Osteoblast (primary cell): Measurements from ENCODE around the gene ZFPM1. TPM values are rescaled to one million over a fixed set of nuclear protein-coding genes. Genes with fewer than 3 reads are reported as not detected.

Experiments used
- DNase-seq: peaks from one replicate; pipeline ENCODE4 v3.0.0; 2011; ENCODE audit warnings: low spot score, mixed read lengths; ENCODE audit not compliant: insufficient read length; ENCODE audit errors: missing footprints
- H2AFZ ChIP-seq: 2 replicates; pipeline ENCODE4 v1.6.0; 2011; ENCODE audit warnings: mild to moderate bottlenecking, low read length
- H3K27ac ChIP-seq: 2 replicates; pipeline ENCODE4 v1.5.1; 2011; ENCODE audit warnings: mild to moderate bottlenecking, low read depth, low read length, moderate library complexity
- H3K27me3 ChIP-seq: 2 replicates; pipeline ENCODE4 v1.6.0; 2012; ENCODE audit warnings: mild to moderate bottlenecking, control low read depth, inconsistent platforms, low read length, moderate library complexity; ENCODE audit not compliant: insufficient read depth
- H3K36me3 ChIP-seq: 2 replicates; pipeline ENCODE4 v1.5.1; 2011; ENCODE audit warnings: mild to moderate bottlenecking, low read length, control low read depth, moderate library complexity; ENCODE audit not compliant: insufficient read depth
- H3K4me1 ChIP-seq: 2 replicates; pipeline ENCODE4 v1.5.1; 2011; ENCODE audit warnings: mild to moderate bottlenecking, low read length, control low read depth, moderate library complexity; ENCODE audit not compliant: insufficient read depth
- H3K4me2 ChIP-seq: 2 replicates; pipeline ENCODE4 v1.6.0; 2011; ENCODE audit warnings: mild to moderate bottlenecking, low read length; ENCODE audit not compliant: insufficient read depth
- H3K4me3 ChIP-seq: fragments of 200-600 bp; sonication (generic); 3 replicates; pipeline ENCODE4 v1.5.1; 2012; ENCODE audit warnings: mild to moderate bottlenecking, low read length, inconsistent platforms; ENCODE audit not compliant: insufficient read depth
- H3K79me2 ChIP-seq: 2 replicates; pipeline ENCODE4 v1.6.0; 2012; ENCODE audit warnings: mild to moderate bottlenecking, low read length, control low read depth, inconsistent platforms; ENCODE audit not compliant: insufficient read depth
- H3K9me3 ChIP-seq: 2 replicates; pipeline ENCODE4 v1.5.1; 2011; ENCODE audit warnings: low read depth, low read length, control low read depth
- H4K20me1 ChIP-seq: 2 replicates; pipeline ENCODE4 v1.6.0; 2012; ENCODE audit warnings: mild to moderate bottlenecking, low read length, control low read depth; ENCODE audit not compliant: insufficient read depth
- CTCF ChIP-seq: IDR thresholded peaks from 2 replicates; pipeline ENCODE4 v1.5.1; 2011; ENCODE audit warnings: mild to moderate bottlenecking, low read depth, low read length, moderate library complexity; ENCODE audit errors: extremely low read depth
- total RNA-seq: library from RNA; depleted of rRNA; stranded (reverse); fragments of >200 nt; gene quantifications from 2 replicates; pipeline ENCODE4 v1.2.3, GENCODE V29; 2012

ZFPM1 gene
- total RNA-seq, 1 donor = 2.2 TPM

GRCh38 chr16:88438084-88438870 is 14.8 kb upstream of the ZFPM1 start:
- no peak overlapping the region for H3K4me2 ChIP-seq
- H3K79me2 ChIP-seq = no peaks in the 10 kb centered on the region
- H3K36me3 ChIP-seq = no peaks in the 10 kb centered on the region
- no peaks in the 10 kb centered on the region for H3K9me3 ChIP-seq
- TF ChIP-seq CTCF = no peak
- no peak overlapping the region for H3K4me3 ChIP-seq
- H3K27ac ChIP-seq = no peak overlapping the region
- no peak overlapping the region for H2AFZ ChIP-seq
- no peaks in the 10 kb centered on the region for H4K20me1 ChIP-seq
- H3K4me1 ChIP-seq = no peaks in the 10 kb centered on the region
- no peaks in the 10 kb centered on the region for H3K27me3 ChIP-seq
- DNase-seq = no peak

GRCh38 chr16:88439016-88439415 is 14.1 kb upstream of the ZFPM1 start:
- no peaks in the 10 kb centered on the region for H3K9me3 ChIP-seq
- H3K36me3 ChIP-seq = no peaks in the 10 kb centered on the region
- TF ChIP-seq CTCF = no peak
- H4K20me1 ChIP-seq = no peaks in the 10 kb centered on the region
- H3K79me2 ChIP-seq = no peaks in the 10 kb centered on the region
- no peak overlapping the region for H3K4me2 ChIP-seq
- DNase-seq = no peak
- no peak overlapping the region for H2AFZ ChIP-seq
- no peak overlapping the region for H3K27ac ChIP-seq
- H3K4me3 ChIP-seq = no peak overlapping the region
- no peaks in the 10 kb centered on the region for H3K27me3 ChIP-seq
- no peaks in the 10 kb centered on the region for H3K4me1 ChIP-seq

GRCh38 chr16:88439706-88440105 is 13.4 kb upstream of the ZFPM1 start:
- Histone ChIP-seq H4K20me1 (no peaks in the 10 kb centered on the region), H3K4me2 (no peak overlapping the region), H3K79me2 (no peaks in the 10 kb centered on the region), H3K4me1 (no peaks in the 10 kb centered on the region), H3K27ac (no peak overlapping the region), H3K9me3 (no peaks in the 10 kb centered on the region), H3K4me3 (no peak overlapping the region), H2AFZ (no peak overlapping the region), H3K27me3 (peaks cover 6% of the 10 kb centered on the region), H3K36me3 (no peaks in the 10 kb centered on the region)
- no peak for TF ChIP-seq CTCF
- no peak for DNase-seq

GRCh38 chr16:88440111-88440510 is 13.0 kb upstream of the ZFPM1 start:
- H3K4me2 ChIP-seq = no peak overlapping the region
- no peak overlapping the region for H3K4me3 ChIP-seq
- no peak for TF ChIP-seq CTCF

More at GRCh38 chr16:88440111-88440510, 13.0 kb upstream of the ZFPM1 start:
- Histone ChIP-seq H3K36me3 (no peaks in the 10 kb centered on the region), H3K27ac (no peak overlapping the region), H3K27me3 (peaks cover 7% of the 10 kb centered on the region), H4K20me1 (no peaks in the 10 kb centered on the region), H3K9me3 (no peaks in the 10 kb centered on the region), H3K79me2 (no peaks in the 10 kb centered on the region), H3K4me1 (no peaks in the 10 kb centered on the region), H2AFZ (no peak overlapping the region)
- DNase-seq = no peak
